GM19395 (cell line): Measurements from ENCODE around the gene TPD52L2.
"Not testable (repeated sequence)": the region's sequence is repeated elsewhere in the genome, so short reads cannot be mapped to it uniquely, and the experiment has no call there.

Source experiments
- ATAC-seq: cut with Tn5 transposase; IDR thresholded peaks from one replicate; pipeline ENCODE4 v1.9.1; 2021; ENCODE audit warnings: mild to moderate bottlenecking, moderate library complexity; ENCODE audit not compliant: unreplicated experiment

Gene TPD52L2

DNA sequence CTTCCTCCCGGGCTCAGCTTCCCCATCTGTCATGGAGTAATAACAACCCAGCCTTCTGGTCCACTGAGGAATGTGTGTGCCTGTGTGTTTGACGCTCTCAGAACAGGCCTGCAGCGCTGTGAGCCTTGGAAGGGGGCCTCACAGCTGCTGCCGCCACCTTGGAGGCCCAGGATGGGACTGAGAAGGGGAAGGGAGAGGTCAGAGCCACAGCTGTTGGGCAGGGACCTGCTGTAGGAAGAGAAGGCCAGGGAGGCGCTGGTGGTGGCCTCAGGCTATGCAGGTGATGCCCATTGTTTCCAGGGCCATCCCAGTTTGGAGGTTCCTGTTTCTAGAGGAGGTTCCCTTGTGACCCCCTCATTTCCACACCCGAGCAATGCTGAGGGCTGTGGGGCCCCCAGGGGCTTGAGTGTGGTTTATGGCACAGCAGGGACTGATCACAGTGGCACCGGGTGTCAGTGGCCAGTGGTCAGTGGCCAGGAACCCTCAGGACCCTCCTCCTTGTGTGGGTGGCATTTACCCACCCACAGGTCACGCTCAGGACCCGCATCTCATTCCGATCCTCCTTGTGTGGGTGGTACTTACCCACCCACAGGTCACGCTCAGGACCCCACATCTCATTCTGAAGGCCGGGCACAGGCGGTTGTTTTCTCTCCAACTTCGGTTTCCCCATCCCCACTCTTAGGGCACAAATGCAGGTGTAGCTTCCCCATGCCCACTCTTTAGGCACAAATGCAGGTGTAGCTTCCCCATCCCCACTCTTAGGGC, 14.0 kb downstream of the TPD52L2 start:
- no peak for ATAC-seq

GRCh38 chr20:63880901-63881300, 15.8 kb downstream of the TPD52L2 start:
- not testable (repeated sequence) for ATAC-seq

- ATAC-seq, result no peak
Measured at GRCh38 chr20:63881451-63882226, 16.6 kb downstream of the TPD52L2 start.

GRCh38 chr20:63882257-63883200, 17.5 kb downstream of the TPD52L2 start:
- ATAC-seq, result no peak

GRCh38 chr20:63883201-63883593, 18.1 kb downstream of the TPD52L2 start:
- no peak for ATAC-seq

DNA sequence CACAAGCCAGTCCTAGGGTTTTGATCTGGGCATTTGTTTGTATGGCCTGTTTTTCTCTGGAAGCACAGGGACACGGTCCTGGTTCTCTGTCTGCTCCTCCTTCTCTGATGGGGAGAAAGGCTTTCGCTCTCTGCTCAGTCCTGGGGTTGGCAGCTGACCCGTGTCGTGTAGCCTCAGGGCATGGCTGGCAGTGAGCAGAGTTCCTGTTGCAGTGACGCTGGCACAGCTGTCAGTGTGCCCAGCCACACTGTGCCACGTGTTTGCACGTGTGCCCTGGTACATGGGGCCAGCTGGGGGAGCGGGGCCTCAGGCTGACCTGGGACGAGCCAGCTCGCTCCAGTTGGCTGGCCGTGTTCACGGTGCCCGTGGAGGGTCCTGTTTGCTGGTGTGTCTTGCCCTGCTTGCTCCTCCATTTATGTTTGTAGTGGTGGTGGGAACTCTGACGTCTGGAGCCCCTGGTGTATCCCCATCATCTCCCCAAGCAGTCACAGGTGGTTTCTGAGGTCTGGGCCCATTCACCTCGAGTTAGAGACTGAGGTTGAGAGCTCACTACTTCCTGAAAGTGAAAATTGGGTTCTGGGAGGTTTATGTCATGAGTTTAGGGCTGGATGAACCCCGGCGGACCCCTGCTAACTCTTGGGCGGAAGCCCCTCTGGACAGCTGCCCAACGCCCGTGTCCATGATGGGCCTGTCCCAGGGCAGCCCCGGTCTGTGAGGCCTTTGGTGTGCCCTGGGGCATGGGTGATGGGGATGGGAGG, 19.6 kb downstream of the TPD52L2 start:
- no peak for ATAC-seq

DNA sequence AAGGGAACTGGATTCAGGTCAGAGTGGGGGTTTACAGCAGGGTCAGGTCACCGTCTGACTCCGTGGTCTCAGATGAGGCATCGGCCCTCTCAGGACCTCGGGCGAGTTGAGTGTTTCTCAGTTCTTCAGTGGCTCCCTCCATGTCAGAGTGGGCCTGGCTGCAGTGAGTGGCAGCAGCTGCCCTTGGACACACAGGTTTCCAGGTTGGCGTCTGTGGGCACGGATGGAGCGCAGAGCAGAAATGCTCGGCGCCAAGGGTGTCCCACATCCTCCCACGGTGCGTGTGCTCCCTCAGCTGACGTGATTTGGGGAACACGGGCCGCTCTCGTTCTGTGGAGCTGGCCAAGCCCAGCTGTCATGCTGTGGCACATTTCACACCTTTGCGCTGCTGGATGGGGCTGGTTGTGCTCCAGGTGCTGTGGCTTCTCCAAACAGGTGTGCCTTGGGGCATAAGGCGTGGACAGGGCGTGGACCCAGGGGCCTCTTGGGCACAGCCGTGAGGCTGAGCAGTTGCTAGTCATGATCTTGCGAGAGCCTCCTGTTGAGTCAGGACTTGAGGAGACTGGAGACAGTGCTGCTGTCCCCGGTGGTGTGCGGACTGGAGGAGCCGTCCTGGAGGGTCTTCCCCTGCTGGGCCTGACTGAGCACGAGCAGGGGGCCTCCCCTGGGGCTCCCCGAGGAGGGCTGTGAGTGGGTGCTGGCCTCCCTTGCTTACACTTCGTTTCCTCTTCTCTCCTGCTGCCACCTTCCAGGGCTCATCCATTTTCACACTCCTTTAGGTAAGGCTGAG, 20.4 kb downstream of the TPD52L2 start:
- ATAC-seq, result no peak

DNA sequence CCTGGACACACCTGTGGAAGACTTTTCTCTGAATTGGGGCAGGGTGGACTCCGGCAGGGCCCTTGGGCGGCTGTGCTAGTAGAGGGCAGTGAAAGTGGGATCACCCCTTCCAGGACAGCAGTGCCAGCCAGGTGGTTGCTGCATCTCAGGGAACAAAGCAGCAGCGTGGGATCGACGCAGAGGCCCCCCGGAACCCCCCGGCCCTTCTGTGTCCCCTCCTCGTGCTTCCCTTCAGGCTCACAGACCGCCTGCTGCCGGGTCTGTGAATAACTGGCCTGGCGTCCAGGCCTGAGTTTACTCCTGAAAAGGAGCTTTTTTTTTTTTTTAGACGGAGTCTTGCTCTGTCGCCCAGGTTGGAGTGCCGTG, 21.0 kb downstream of the TPD52L2 start:
- no peak for ATAC-seq

DNA sequence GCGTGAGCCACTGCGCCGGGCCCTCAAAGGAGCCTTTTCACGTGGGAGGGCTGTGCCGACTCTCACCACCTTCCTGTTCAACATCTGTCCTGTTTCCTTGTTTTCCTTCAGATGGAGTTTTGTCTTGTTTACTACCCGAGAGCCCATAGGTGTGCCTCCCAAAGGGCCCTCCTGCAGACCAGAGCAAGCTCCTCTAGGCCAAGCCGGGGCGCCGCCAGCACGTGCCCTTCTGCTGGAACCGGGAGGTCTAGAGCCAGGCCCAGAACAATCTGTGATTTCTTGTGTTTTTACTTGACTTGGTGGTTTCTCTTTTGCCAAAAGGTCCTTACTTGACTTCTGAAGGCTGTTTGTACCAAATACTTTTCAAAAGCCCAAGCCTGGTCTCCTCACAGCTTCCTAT, 21.9 kb downstream of the TPD52L2 start:
- ATAC-seq, result no peak

- ATAC-seq, result no peak
Measured at GRCh38 chr20:63889241-63890200, 24.5 kb downstream of the TPD52L2 start.

DNA sequence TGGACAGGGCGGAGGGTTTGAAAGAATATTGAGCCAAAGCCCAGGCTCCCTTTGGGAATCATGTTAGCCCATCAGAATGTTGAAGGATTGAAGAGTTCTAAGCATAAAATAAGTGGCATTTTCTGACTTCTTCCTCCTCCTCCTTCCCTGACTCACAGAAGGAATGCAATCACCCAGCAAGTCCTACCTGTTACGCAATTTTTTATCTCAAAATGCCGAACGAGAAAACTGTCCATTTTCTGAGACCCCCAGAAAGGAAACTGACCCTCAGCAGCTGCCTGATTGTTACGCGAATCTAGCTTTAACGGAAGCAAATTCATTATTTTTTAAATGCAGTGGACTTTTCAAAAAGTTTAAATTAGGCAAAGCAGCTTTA, 25.1 kb downstream of the TPD52L2 start:
- no peak for ATAC-seq

- no peak for ATAC-seq
Measured at GRCh38 chr20:63890616-63891015, 25.5 kb downstream of the TPD52L2 start.

GRCh38 chr20:63891061-63892002, 26.3 kb downstream of the TPD52L2 start:
- no peak for ATAC-seq

DNA sequence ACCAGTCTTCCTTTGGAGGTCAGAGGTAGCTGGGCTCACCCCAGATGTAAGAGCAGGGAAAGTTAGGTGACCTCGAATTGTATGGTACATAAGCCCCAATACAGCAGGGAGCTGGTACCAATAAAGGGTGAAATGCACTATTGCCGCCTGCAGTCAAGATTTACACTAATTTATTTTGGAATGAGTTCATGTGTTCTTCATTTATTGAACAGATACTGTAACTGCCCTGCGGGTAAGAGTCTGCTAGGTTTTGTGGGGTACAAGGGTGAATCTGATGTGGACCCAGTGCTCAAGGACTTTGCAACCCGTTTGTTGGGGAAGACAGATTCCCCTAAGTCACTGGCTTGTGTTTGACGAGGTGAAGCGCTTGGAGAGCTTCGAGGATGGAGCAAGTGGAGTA, 27.3 kb downstream of the TPD52L2 start:
- ATAC-seq, result no peak

DNA sequence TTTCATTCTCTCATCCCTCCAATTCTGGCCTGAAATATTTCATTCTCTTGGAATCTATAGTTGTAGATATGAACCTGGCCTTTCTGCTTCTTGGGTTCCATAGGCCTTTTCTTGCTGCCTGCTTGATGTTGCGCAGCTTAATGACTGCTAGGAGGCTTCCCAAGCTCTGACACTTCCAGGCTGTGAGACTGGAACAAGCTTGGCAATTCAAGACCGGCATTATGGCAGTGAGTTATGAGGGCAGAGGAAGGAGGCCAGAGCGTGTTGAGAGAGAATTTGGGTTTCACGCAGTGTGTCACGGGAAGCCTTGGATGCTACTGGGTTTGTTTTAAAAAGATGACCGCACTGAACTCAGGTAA, 28.9 kb downstream of the TPD52L2 start:
- ATAC-seq, result no peak

DNA sequence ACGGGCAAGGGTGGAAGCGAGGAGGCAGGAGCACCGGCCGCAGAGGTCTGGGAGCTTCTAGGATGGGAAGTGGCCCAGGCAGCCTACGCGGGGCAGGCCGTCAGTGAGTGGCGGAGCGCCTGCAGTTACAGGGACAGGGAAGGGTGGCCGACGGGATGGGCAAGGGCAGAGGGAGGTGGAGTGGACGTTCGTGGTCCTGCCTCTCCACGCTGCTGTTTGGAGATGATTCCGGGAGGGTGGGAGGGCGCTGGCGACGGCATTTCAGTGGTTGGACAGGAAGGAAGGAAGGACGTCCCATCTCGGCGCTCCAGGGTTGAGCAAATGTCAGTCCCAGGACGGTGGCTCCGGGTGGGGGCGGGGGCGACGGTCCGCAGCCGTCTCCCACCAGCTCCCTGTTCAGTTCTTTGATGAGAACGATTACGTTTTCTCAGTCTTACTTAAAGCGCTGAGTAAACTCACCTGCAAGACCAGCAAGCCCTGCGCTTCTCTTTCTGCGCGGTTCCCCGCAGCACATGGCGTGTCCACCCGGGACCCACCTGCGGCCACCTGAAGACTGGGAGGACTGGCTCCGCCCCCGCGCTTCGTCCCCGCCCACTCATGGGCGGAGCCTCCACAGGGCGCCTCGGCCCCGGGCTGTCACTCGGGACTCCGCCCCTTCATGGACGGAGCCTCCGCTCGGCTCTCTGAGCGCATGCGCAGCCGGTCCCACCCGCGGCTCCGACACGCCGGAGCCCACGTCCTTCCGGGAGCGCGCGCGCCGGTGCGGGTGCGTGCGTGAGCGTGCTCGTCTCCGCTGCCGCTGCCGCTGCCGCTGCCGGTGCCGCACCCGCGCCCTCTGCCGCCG, 29.5 kb downstream of the TPD52L2 start, which contains the start of gene DNAJC5:
Gene DNAJC5 (plus strand): TSS at position 769 of the 844 bp plus-strand sequence. CDS start 33,220 bp downstream, outside the sequence.
- ATAC-seq, result peak; percentile 72
